ENCODE measurements around the gene APBA3. TPM values are rescaled to one million over a fixed set of nuclear protein-coding genes. Genes with fewer than 3 reads are reported as not detected.

The APBA3 gene
- total and polyA plus RNA-seq, 12 donors, result 2.6 to 43.8 (median 22.3) TPM

GRCh38 chr19:3701200-3701599 is 60.3 kb downstream of the APBA3 start:
- no peak for DNase-seq
- 0 to 13% (median 10%) methylated on average over 1 of the region's 1 CpG for WGBS, 4 donors
- Histone ChIP-seq H3K27me3 (peaks cover 6% of the 10 kb centered on the region), H3K27ac (no peak overlapping the region), H3K4me3 (no peak overlapping the region), H3K36me3 (replicated peaks in 1 of 2) (no peaks in the 10 kb centered on the region), H3K4me1 (replicated peaks in 1 of 2) (peaks cover 0 to 8% of the 10 kb centered on the region in 2 donors), H3K9me3 (replicated peaks in 1 of 3) (no peaks in the 10 kb centered on the region)
- intact Hi-C loops (cut with DNase I), result loop anchor here (5.0 kb wide), 1 partner anchor 34 kb away; no protein-coding TSS in a partner anchor
- TF ChIP-seq POLR2A (IDR thresholded peaks at IDR 0.05), result no peak
- TF ChIP-seq CTCF (IDR thresholded peaks at IDR 0.05), result no peak

Small RNA genes within 50 kb of the gene (small RNA-seq; reads per million reads assigned to genes)
- gene AC005777.1, result 0 reads per million in 2 donors

Other genes starting within 250 kb of the APBA3 start
- gene TEKTIP1, start 222.5 kb downstream of the APBA3 start, total RNA-seq, result 1 to 10 TPM in 3 of 9 donors, under 1 TPM in 2, not detected in 4; 0.68 to 3.6 (median 1.4) TPM
- gene TEKTIP1, start 222.5 kb downstream of the APBA3 start, polyA plus RNA-seq, result 1 to 10 TPM in 2 of 3 donors, not detected in 1; 1.1 to 3.5 TPM
- 100 to 1,000 TPM in 2 of 9 donors, 10 to 100 TPM in 7; 23.2 to 123 (median 64.6) TPM for gene MFSD12, start 204.1 kb downstream of the APBA3 start, total RNA-seq
- gene MFSD12, start 204.1 kb downstream of the APBA3 start, polyA plus RNA-seq, result 10 to 100 TPM; 18.5 to 89.3 (median 48.5) TPM
- gene HMG20B, start 188.7 kb downstream of the APBA3 start, total RNA-seq, result 100 to 1,000 TPM in 5 of 9 donors, 10 to 100 TPM in 4; 49.3 to 137 (median 105) TPM
- 100 to 1,000 TPM in 1 of 3 donors, 10 to 100 TPM in 2; 18.1 to 178 (median 100.0) TPM for gene HMG20B, start 188.7 kb downstream of the APBA3 start, polyA plus RNA-seq
- gene GIPC3, start 176.2 kb downstream of the APBA3 start, total RNA-seq, result 1 to 10 TPM in 8 of 9 donors, under 1 TPM in 1; 0.33 to 5.9 (median 3.3) TPM
- gene GIPC3, start 176.2 kb downstream of the APBA3 start, polyA plus RNA-seq, result 1 to 10 TPM; 1.6 to 4.9 (median 2.6) TPM
- 10 to 100 TPM in 7 of 9 donors, 1 to 10 TPM in 2; 4.7 to 25.5 (median 16.5) TPM for gene TBXA2R, start 154.8 kb downstream of the APBA3 start, total RNA-seq
- gene TBXA2R, start 154.8 kb downstream of the APBA3 start, polyA plus RNA-seq, result 1 to 10 TPM; 5.2 to 6.9 (median 6.2) TPM
- 10 to 100 TPM; 13.3 to 78.4 (median 22.8) TPM for gene CACTIN, start 134.9 kb downstream of the APBA3 start, total RNA-seq
- gene CACTIN, start 134.9 kb downstream of the APBA3 start, polyA plus RNA-seq, result 10 to 100 TPM in 2 of 3 donors, 1 to 10 TPM in 1; 5.0 to 39.0 (median 21.9) TPM
- gene PIP5K1C, start 61.2 kb downstream of the APBA3 start, total RNA-seq, result 10 to 100 TPM in 8 of 9 donors, 1 to 10 TPM in 1; 4.0 to 44.7 (median 31.1) TPM
- 10 to 100 TPM in 2 of 3 donors, 1 to 10 TPM in 1; 8.8 to 31.6 (median 18.6) TPM for gene PIP5K1C, start 61.2 kb downstream of the APBA3 start, polyA plus RNA-seq
- gene TJP3, start 53.3 kb downstream of the APBA3 start, total RNA-seq, result 1 to 10 TPM in 1 of 9 donors, under 1 TPM in 4, not detected in 4; 0.14 to 2.5 (median 0.27) TPM
- under 1 TPM in 1 of 3 donors, not detected in 2; 0.07 TPM for gene TJP3, start 53.3 kb downstream of the APBA3 start, polyA plus RNA-seq
- gene MRPL54, start 990 bp upstream of the APBA3 start, total RNA-seq, result 100 to 1,000 TPM in 7 of 9 donors, 10 to 100 TPM in 2; 83.2 to 229 (median 107) TPM
- gene MRPL54, start 990 bp upstream of the APBA3 start, polyA plus RNA-seq, result 100 to 1,000 TPM in 1 of 3 donors, 10 to 100 TPM in 2; 60.2 to 172 (median 100.0) TPM
- not detected for gene RAX2, start 10.5 kb upstream of the APBA3 start, total RNA-seq
- gene RAX2, start 10.5 kb upstream of the APBA3 start, polyA plus RNA-seq, result not detected
- 1 to 10 TPM in 5 of 9 donors, under 1 TPM in 4; 0.72 to 3.3 (median 1.2) TPM for gene MATK, start 24.7 kb upstream of the APBA3 start, total RNA-seq
- 10 to 100 TPM in 1 of 3 donors, 1 to 10 TPM in 1, under 1 TPM in 1; 0.26 to 20.7 (median 3.5) TPM for gene MATK, start 24.7 kb upstream of the APBA3 start, polyA plus RNA-seq
- gene ZFR2, start 107.3 kb upstream of the APBA3 start, total RNA-seq, result 1 to 10 TPM in 3 of 9 donors, under 1 TPM in 3, not detected in 3; 0.19 to 3.3 (median 1.2) TPM
- gene ZFR2, start 107.3 kb upstream of the APBA3 start, polyA plus RNA-seq, result 10 to 100 TPM in 1 of 3 donors, 1 to 10 TPM in 1, under 1 TPM in 1; 0.90 to 13.2 (median 2.4) TPM
- 1 to 10 TPM in 4 of 9 donors, under 1 TPM in 1, not detected in 4; 0.72 to 9.3 (median 5.8) TPM for gene ATCAY, start 119.0 kb upstream of the APBA3 start, total RNA-seq
- gene ATCAY, start 119.0 kb upstream of the APBA3 start, polyA plus RNA-seq, result 1 to 10 TPM; 1.6 to 6.3 (median 6.1) TPM
- 10 to 100 TPM in 1 of 9 donors, 1 to 10 TPM in 3, under 1 TPM in 1, not detected in 4; 0.36 to 14.7 (median 1.9) TPM for gene NMRK2, start 171.4 kb upstream of the APBA3 start, total RNA-seq
- 1 to 10 TPM; 1.3 to 2.3 (median 1.8) TPM for gene NMRK2, start 171.4 kb upstream of the APBA3 start, polyA plus RNA-seq
- 10 to 100 TPM; 27.2 to 83.2 (median 46.7) TPM for gene DAPK3, start 209.4 kb upstream of the APBA3 start, total RNA-seq
- gene DAPK3, start 209.4 kb upstream of the APBA3 start, polyA plus RNA-seq, result 10 to 100 TPM; 17.6 to 79.0 (median 44.0) TPM
- gene EEF2, start 223.8 kb upstream of the APBA3 start, total RNA-seq, result 1,000 to 10,000 TPM; 1,439 to 3,482 (median 2,137) TPM
- gene EEF2, start 223.8 kb upstream of the APBA3 start, polyA plus RNA-seq, result 1,000 to 10,000 TPM in 2 of 3 donors, 100 to 1,000 TPM in 1; 752 to 2,793 (median 1,120) TPM
- 10 to 100 TPM; 16.6 to 40.7 (median 27.7) TPM for gene PIAS4, start 246.0 kb upstream of the APBA3 start, total RNA-seq
- gene PIAS4, start 246.0 kb upstream of the APBA3 start, polyA plus RNA-seq, result 10 to 100 TPM; 13.7 to 22.3 (median 21.2) TPM

All from adrenal gland (tissue), 12 donors.